A549 treated with GW870086 at 1 μM for 4 hours (cell line): Measurements from ENCODE around the gene SPACA1. TPM values are rescaled to one million over a fixed set of nuclear protein-coding genes. Genes with fewer than 3 reads are reported as not detected.

Experiments used
- total RNA-seq: library from RNA; stranded (reverse); fragments of 200-300 nt; extraction: Qiagen RNA extraction; gene quantifications from 5 replicates; pipeline ENCODE4 v1.2.3, GENCODE V29; 2022; ENCODE audit warnings: low read depth

SPACA1 gene, protein sequence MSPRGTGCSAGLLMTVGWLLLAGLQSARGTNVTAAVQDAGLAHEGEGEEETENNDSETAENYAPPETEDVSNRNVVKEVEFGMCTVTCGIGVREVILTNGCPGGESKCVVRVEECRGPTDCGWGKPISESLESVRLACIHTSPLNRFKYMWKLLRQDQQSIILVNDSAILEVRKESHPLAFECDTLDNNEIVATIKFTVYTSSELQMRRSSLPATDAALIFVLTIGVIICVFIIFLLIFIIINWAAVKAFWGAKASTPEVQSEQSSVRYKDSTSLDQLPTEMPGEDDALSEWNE
- not detected in 5 replicates for total RNA-seq

DNA sequence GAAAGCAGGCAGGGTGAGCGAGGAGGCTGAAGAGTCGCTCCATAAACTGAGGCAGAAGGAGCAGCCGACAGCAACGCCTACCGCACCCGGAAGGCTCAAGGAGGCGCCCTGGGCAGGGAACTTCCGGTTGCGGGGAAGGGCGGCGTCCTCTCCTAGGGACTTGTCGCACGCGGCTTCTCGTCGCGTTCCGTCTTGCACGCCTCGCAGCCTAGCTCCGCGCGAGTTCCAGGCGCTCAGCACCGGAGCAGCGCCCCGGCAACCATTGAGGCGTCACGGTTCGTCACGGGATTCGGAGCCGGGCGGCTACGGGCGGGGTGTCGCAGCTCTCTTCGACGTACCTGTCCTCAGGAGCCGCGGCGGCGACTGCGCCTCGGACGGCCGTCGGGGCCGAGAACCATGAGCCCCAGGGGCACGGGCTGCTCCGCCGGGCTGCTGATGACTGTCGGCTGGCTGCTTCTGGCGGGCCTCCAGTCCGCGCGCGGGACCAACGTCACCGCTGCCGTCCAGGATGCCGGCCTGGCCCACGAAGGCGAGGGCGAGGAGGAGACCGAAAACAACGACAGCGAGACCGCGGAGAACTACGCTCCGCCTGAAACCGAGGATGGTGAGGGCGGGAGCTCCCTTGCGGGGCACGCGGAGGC is at the start of gene SPACA1:
Gene SPACA1, plus strand, starts transcription at position 332 of the 641 bp plus-strand sequence. Its CDS starts 65 bp downstream, at position 397.

Other genes with a start within 250 kb of the SPACA1 start
- 0.45 to 0.65 TPM (median 0.46 TPM) in 5 replicates for gene CNR1, start 118.5 kb downstream of the SPACA1 start, total RNA-seq